ENCODE data around the gene ERC2.

ERC2 gene

DNA sequence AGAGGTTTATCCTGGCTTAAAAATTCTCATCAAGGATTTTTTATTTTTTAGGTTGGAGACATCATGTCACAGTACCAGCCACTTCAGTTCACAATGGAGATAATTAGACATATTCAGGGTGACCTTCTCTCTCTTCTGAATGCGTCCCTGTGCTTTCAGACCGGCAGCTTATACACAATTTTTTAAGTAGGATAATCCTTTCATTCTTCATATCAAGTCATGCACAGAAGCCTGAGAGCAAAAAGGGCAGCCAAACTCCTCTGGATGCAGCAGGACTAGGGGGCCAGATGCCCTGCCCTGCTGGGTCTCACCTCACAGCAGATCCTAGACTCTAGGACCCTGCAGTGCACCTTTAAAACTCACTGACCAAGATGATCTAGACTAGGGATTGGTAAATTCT lies 210.4 kb downstream of the ERC2 start:
- DNase-seq, result no peak

DNA sequence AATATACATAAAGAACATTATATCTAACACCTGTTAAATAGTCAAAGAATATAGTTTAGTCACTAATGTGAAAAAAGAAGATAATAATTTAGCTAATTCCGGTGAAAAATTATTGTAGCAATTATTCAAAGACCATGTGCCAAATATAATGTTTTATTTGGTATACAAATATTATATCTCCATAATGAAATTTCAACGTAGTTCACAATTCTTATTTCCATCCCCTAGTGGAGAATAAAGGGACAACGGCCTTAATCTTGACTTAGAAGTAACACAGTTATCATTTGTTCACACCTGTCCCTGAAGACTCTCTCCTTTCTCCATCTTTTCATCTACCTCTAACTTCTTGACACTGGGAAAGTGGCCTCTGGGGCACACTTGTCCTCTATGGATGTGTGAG lies 213.4 kb downstream of the ERC2 start:
- no peak for DNase-seq

DNA sequence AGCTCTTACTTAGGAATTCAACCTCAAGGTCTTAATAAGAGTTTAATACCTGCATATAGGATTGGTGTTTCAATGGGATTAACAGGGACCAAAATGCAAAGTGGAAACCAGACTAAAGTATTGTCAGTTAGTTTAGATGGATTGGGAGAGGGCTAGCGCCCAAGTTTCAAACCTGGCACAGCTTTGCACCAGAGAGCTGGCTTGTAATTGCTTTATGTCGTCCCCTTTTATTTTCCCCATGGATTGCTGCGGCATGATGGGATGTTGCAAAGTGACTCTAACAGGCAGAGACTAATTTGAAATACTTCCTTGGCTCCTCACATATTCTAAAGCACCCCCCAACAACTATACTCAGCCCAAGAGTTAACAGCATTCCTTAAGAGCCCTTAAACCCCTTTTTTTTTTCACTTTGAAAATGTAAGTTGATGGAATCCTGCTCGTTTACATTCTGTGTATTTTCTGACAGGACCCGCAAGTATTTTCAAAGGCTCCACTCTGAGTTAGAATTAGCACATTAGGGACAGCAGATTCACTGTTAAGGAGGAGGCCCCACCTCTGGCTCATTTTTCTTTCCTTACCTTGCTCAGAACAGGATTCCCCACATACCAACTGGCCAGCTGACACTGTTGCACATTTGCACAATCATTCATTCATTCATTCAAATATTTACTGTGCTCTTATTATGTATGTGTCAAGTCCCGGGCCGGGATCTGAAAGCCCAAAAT lies 214.2 kb downstream of the ERC2 start:
- no peak for DNase-seq

DNA sequence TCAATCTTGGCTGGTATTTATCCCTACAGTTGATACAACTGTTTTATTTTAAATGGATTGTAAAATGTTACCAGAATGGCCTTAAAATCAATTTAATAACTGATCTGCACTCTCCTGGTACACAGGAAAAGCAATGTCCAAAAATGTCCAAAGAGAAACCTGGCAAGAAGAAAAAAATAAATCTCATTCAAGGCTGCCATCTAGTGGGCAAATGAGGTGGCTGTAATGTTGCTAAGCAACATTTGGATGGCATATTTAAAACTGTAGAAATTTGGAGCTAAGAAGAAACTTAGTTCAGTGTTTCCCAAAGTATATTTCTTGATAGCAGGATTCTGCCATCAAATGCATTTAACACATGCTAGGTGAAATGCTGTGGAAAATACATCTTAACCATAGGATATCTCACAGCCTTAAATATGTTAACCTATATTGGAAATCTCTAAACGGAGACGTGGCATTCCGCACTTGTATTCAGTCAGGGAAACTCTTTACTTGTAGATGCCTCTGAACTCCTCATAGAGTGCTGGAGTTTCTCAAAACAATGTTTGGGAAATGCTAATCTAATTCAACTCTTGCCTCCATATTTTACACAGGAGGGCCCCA lies 216.8 kb downstream of the ERC2 start:
- peak in 17 of 56 donors; percentile 0 to 55 (median 5) for DNase-seq

DNA sequence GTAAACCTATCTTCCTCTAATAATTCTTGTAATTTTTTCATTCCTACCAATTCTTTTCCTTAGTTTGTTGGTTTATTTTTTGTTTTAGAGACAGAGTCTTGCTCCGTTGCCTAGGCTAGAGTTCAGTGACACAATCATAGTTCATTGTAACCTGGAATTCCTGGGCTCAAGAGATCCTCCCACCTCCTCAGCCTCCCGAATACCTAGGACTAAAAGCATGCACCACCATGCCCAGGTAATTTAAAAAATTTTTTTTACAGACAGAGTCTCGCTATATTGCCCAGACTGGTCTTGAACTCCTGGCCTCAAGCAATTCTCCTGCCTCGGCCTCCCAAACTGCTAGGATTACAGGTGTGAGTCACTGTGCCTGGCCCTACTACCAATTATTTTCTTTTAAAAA lies 220.2 kb downstream of the ERC2 start:
- no peak for DNase-seq

DNA sequence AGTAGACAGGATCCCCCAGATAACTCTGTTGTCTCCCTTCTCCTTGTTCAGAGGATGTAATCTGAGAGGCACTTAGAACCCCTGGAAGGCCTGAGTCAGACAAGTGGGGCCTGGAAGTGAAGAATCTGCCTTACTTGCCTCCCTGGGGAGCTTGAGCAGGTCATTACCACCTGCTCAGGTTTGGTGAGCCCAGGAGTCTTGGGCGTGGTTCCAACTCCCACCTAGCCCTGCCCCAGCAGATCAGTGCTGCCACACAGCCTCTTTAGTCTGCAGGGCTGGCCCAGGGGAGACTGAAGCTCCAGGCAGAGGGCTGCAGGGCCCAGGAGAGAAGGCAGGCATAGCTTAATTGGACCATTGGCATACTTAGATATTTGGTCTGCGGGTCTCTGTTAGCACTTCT lies 230.0 kb downstream of the ERC2 start:
- no peak for DNase-seq

DNA sequence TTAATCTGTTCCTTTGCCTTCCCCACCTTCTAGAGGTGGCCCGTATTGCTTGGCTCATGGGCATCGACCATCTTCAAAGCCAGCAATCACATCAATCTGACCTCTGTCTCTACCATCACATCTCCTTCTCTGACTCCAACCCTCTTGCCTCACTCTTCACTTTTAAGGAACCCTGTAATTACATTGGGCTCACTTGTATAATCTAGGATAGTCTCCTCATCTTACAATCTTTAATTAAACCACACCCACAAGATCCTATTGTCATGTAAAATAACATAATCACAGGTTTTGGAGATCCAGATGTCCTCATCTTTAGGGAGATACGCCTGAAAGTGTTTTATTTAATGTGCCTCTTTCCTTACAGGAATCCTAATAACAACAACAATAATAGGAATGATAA lies 234.5 kb downstream of the ERC2 start:
- DNase-seq, result no peak

DNA sequence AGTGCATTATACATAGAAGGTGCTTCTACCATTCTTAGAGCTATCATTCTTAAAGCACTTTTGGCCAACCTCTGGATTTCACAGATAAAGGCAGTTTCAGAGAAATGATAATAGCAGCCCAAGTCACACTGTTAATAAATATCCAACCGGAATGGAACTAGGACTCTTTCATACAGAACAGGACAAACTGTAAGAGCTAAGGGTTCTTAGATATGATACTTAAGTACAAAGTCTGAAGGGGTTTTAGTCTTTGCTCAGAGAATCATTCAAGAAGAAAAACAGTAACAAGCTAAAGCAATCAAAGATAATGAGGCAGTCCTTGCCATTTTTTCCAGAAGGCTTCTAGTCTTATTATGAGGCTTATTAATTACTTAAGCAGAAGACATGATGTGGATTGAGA lies 239.0 kb downstream of the ERC2 start:
- no peak for DNase-seq

DNA sequence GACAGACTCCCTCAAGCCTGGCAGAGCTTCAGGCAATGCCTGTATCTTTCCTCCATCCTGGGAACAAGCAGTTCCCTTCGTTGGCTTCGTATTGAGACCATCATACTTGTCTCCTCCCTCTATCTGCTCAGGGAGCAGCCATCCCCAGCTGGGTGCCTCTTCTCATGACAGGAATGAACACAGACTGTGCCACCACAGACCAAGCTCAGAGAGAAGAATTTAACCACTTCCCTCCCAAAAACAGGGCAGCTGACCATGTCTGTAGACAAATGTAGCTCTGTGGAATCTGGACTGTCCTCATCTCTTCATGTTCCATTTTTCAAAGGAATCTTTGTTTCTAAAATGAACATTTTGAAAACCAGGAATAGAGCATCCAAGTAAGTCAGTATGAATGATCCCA lies 245.4 kb downstream of the ERC2 start:
- DNase-seq, result peak in 8 of 56 donors; percentile 3 to 28 (median 8)

DNA sequence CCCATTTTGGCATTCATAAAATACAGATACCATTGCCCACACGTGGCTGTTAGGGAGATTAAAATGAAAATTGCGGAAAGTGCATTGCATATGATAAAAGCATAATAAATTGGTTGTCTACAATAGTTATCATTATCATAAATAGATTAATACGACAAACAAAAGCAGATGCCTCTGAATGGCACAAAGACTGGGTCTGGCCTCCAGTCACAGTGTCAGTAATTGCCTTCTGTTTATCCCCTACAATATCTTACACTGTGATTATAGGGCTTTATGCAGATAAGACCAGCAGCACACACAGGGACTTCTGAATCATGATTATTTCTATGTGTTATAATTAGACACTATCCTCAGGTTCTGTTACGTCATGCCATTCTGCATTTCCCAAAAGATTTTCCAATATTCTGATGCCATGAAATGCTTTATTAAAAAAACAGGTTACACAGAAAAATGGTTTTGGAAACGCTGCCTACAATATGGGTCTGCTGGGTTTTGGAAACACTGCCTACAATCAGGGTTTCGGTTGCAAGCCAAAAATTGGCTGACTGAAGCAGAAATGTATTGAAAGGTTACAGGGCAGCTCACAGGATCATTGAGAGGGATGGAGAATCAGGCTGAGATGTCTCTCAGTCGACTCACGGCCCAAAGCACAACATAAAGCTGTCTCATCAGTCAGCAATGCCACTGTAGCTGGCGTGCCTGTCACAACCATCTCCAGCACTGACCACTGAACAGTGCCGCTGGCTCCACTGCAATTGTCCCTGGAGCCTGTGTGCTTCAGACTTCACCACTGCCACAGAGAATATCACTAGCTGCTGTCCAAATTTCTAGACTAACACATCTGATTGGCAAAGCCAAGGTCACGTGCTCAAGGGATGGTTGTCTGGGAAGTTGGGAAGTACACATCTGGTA lies 248.1 kb downstream of the ERC2 start:
- peak in 11 of 56 donors; percentile 2 to 33 (median 10) for DNase-seq

DNA sequence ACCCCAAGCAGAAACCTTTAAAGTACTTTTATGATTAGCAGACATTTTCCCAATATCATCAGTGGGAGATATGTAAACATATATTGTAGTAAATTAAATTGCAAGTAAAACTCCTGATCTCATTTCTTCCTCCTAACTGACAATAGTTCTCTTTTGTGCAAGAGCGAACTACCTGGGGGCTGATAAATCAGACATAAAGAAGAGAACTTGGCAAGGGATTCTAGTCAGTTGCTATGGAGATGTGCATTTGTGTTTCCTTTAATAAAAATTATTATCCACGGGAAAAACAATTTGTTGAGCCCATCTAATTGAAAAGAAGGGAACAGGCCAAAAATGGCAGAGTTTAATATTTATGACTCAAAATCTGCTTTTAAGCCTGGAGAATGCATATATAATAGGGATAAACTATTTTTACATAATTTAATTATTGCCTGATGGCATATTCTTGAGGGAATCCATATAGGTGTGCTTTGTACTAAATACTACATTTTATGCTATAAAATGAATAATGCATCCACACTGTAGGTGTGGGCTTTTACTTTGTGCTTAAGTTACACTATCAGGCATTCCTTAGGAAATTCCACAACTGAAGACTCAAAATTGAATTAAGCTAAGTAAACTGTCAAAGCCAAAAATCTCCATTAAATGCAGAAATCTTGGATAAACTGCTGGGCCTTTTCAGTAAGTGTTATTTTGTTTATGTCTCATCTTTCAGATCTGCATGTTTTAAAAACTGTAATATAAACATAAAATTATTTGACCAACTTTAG lies 258.1 kb downstream of the ERC2 start:
- DNase-seq, result no peak

DNA sequence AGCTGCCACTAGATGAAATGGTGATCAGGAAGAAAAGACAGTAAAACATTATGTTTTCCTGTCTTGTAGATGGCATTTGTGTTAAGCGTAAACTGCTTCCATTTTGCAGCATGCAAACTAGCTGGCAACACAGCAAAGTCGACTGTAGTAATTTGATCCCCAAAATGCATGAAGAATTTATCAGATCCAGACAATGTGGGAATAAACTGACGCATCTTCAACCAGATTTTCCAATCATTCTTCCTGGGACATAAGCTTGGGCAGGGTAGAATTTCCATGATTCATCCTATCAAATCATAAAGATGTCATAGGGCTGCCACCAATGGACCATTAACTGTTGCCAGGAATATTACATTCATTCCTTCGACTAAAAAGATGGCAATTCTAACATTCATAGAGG lies 260.3 kb downstream of the ERC2 start:
- no peak for DNase-seq

DNA sequence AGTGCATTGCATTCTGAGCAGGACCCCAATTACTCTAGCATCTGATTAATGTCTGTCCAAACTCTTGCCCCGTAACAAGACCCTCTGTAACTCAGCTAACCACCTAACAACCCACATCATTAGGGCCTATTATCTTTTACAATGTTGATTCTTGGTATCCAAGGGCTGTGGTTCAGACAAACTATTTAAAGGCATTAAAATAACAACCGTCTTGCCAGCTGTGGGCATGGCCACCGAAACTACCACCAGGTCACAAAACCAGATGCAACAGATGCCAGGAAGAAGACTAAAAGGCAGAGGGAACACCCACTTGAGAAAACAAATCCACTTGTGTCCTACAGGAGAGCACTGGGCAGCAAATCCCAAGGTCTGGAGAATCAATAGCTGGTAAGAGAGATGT lies 262.9 kb downstream of the ERC2 start:
- no peak for DNase-seq

DNA sequence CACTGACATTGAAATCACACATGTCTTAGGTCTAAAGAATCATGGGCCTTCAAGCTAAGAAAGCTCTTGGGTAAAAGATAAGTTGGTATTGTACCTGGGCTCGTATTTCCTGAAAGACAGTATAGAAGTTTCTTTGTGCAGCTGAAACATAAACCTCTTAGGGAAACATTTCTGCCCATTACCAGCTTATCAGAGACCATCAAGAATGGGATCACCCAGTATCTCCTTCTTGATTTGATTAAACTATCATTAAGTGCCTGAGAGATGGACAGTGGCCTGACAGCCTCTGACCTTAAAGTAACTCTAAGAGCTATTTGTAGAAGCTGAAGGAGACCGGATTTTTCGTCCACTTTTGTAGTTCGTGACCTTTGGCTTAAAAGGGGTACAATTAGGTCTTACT lies 265.3 kb downstream of the ERC2 start:
- DNase-seq, result no peak

DNA sequence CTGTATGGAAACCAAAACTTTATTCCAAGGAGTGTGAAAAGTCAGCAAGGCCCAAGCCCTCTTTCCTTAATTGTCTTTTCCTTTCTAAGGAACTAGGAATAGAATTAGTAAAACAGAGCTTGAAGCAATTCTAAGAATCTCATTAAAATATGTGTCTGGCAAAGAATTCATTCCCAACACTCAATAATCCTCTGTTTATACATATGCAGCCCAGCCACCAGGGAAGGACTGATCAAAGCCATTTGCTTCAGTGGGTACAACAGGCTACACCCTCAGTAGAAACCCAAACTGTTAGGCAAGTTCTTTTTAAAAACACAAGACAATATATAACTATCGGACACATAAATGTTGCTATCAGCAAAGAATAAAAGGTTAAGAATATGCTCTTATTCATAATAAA lies 266.9 kb downstream of the ERC2 start:
- DNase-seq, result no peak

DNA sequence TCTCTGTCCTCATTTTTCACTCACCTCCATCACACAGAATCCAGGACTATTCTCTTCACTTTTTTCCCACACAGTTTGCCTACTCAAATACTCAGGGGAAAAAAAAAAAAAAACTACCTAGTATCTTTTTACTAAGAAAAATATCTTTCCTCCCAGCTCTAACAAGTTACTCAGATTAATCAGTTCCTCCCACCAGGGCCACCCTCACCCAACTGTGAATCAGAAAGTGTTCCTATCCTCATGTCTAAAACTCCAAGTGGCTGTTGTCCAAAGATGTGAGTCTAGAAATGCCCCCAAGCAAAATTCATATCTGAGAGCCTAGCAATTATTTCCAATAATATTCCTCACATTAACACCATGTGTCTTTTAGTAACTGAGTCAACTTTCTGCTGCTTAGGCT lies 268.0 kb downstream of the ERC2 start:
- DNase-seq, result peak in 11 of 56 donors; percentile 5 to 45 (median 16)

DNA sequence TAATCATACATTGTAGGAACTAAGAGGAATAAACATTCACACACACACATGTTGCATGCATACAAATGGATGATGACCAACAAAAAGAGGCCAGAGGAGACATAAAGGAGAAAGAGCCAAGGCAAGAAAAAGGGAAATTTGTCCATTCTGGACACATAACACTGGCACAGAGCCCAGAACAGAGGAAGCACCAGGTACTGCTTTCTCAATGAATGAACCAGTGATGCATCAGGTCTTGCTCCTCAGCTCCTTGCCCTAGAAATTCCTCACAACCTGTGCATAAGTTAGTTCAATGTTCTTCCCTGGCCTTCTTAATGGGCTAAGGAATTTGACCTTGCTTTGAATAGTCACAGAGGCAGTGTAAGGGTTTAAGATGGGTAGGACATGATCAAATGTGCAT lies 270.3 kb downstream of the ERC2 start:
- DNase-seq, result no peak

DNA sequence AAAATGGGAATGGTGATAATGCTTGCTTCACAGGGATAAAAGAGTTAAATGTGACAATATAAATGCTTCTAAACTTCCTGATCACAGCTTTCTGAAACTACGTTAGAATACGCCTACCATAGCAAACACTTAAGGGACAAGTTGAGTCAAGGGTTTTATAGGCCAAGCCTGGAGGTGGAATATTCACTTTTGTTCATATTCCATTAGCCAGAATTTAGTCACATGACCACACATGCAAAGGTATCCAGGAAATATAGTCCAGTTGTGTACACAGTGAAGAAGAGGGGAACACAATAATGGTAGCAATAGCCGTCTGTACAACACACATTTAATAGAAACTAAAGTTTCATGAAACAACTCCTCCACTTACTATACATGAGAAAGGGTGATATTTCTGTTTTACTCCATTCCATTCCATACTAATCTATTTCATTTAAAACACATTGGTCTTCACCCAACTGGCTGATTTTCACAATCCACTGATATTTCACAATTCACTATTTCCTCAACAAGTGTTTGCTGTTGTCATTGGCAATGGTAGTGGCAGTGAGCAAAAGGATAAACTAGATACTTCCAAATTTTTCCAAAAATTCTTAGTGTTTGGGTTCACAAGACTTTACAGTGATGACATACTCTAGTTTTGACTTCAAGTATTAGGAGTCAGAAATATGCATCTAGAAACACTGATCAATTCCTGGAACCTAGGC lies 270.9 kb downstream of the ERC2 start:
- DNase-seq, result no peak

DNA sequence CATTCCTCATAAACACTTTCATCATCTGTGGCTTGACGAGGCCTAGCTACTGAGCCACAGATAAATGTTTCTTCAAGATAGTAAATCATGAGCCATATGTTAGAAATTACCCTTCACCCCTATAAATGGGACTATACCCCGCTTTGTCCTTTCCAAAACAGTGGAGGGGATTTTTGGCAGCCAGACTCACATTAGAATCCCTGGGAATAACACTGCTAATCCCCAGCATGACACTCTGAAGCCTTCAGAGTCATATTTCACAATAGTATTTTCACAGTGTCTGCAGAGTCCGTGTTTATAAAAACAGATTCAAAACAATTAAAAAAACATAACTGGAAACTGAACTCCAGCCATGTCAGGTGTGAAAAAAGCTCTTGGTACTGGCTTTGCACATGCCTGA lies 271.6 kb downstream of the ERC2 start:
- DNase-seq, result no peak

DNA sequence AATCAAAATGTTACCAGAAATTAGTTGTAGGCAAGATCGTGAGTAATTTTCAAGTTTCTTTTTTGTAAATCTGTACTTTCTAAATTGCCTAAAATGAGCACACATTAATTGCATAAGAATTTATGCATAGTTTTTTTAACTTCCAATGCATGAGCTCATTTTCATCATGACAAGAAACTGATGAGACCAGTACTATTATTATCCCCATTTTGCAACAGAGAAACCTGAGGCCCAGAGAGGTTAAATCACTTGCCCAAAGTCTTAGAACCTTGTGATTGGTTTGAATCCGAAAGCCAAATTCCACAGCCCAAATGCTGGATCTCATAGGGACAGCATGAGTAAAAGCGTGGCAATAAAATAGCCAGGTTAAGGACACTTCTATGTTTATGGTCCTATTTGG lies 274.7 kb downstream of the ERC2 start:
- DNase-seq, result no peak

DNA sequence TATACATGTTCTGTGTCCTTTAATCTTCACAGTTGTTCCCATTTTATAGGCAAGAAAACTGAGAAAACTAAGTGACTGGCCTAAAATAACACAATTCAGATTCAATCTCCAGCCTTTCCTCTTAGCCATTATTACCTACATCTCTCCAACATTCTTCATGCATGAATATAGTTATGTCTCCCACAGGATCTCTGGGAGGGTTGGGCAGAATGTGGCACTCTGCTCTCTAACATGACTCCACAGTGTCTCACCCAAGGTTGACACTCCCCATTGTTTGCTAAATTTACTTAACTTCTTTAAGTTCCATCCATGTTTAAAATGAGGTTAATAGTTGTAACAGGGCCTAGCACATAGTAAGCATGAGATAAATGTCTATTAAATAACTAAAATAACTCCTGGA lies 276.3 kb downstream of the ERC2 start:
- no peak for DNase-seq
